Stomach (tissue), 9 donors: Measurements from ENCODE around the gene LTB4R2. TPM values are rescaled to one million over a fixed set of nuclear protein-coding genes. Genes with fewer than 3 reads are reported as not detected.

Source experiments
- DNase-seq, 2 donors: peaks; one replicate each; pipeline versions ENCODE4 v3.0.0 to v3.0.0-alpha.2; 2013 to 2019
- H3K27ac ChIP-seq, 5 donors: fragments of 200-600 bp in 4 of 5; sonication (generic) in 4 of 5; one replicate each; pipeline ENCODE4 v1.5.1; 2013 to 2019; ENCODE audit warnings: mild to moderate bottlenecking in 1 of 5, moderate library complexity in 1 of 5
- H3K27me3 ChIP-seq, 3 donors: fragments of 200-600 bp; sonication (generic); one replicate each; pipeline ENCODE4 v1.5.1; 2017 to 2019; ENCODE audit warnings: mixed run types in 1 of 3
- H3K36me3 ChIP-seq, 4 donors: fragments of 200-600 bp; sonication (generic); 1 replicate in 3 of 4; 2 replicates in 1 of 4; pipeline ENCODE4 v1.5.1; 2016 to 2019
- H3K4me1 ChIP-seq, 4 donors: fragments of 200-600 bp; sonication (generic); one replicate each; pipeline ENCODE4 v1.5.1; 2016 to 2019
- H3K4me3 ChIP-seq, 4 donors: fragments of 200-600 bp; sonication (generic) in 3 of 4; one replicate each; pipeline ENCODE4 v1.5.1; 2016 to 2019; ENCODE audit warnings: mild to moderate bottlenecking in 1 of 4
- H3K9me3 ChIP-seq, 4 donors: fragments of 200-600 bp; sonication (generic); one replicate each; pipeline ENCODE4 v1.5.1; 2016 to 2019
- CTCF ChIP-seq, 7 experiments: fragments of 450-650 bp in 4 of 7; fragments of 200-600 bp in 3 of 7; sonication (generic) in 3 of 7; IDR thresholded peaks; one replicate each; pipeline ENCODE4 v1.5.1; 2016 to 2019; ENCODE audit warnings: antibody characterized with exemption in 7 of 7, control low read depth in 2 of 7, mild to moderate bottlenecking in 1 of 7
- EP300 ChIP-seq: sonication (generic); formaldehyde crosslinking; IDR thresholded peaks from one replicate; pipeline ENCODE4 v1.6.1; 2017; ENCODE audit warnings: antibody characterized with exemption
- POLR2A ChIP-seq, 4 donors: fragments of 450-650 bp; IDR thresholded peaks; one replicate each; pipeline ENCODE4 v1.6.1; 2016; ENCODE audit warnings: antibody characterized with exemption in 4 of 4, control low read depth in 2 of 4, mild to moderate bottlenecking in 1 of 4, moderate library complexity in 1 of 4
- POLR2AphosphoS5 ChIP-seq, 3 donors: sonication (generic); formaldehyde crosslinking; IDR thresholded peaks; one replicate each; pipeline ENCODE4 v1.6.1; 2016; ENCODE audit warnings: antibody characterized with exemption in 3 of 3
- WGBS, 5 donors: extraction: QIAGEN DNeasy Blood & Tissue Kit in 3 of 5; methylation state at CpG; one replicate each; pipeline versions ENCODE4 v1.1.5 to v1.1.7; 2013 to 2018; 5-methylcytosine and 5-hydroxymethylcytosine counted together
- intact Hi-C: fragments of 100-400 bp; cut with DNase I; formaldehyde crosslinking; loops from one replicate; pipeline ENCODE4 v1.15.1; 2023; ENCODE audit warnings: low total_unique reads
- polyA plus RNA-seq, 3 donors: library from polyadenylated mRNA; stranded (reverse); fragments of 200-250 nt; gene quantifications; one replicate each; pipeline ENCODE4 v1.2.3, GENCODE V29; 2013
- total RNA-seq, 5 donors: library from RNA; depleted of rRNA; stranded (reverse); fragments of >200 nt; gene quantifications; one replicate each; pipeline versions ENCODE4 v1.1.0 to v1.2.3, GENCODE V29; 2014 to 2016
- donor health status: healthy with polysubstance abuse.
- donor health status: Bipolar disorder and iron deficiency.
- donor health status: healthy.

Gene LTB4R2
- total and polyA plus RNA-seq, 8 donors, result 0.25 to 71.5 (median 11.0) TPM; not detected in 2

GRCh38 chr14:24272467-24272866, 37.5 kb upstream of the LTB4R2 start:
- Histone ChIP-seq H3K4me3 (no peak overlapping the region), H3K9me3 (no peaks in the 10 kb centered on the region), H3K27ac (peak overlapping the region in 3 of 5 donors; percentile 84 to 98 (median 94)), H3K36me3 (peaks cover 16 to 27% (median 26%) of the 10 kb centered on the region in 4 donors), H3K27me3 (no peaks in the 10 kb centered on the region), H3K4me1 (peaks cover 9 to 66% (median 26%) of the 10 kb centered on the region in 4 donors)
- intact Hi-C loops, result no loop called here
- no peak for DNase-seq
- no peak for TF ChIP-seq CTCF (IDR thresholded peaks at IDR 0.05)
- no peak for TF ChIP-seq POLR2A (IDR thresholded peaks at IDR 0.05)
- no peak for TF ChIP-seq EP300
- TF ChIP-seq POLR2AphosphoS5 (IDR thresholded peaks at IDR 0.05), result no peak
- 80 to 95% (median 84%) methylated on average over 2 of the region's 2 CpGs for WGBS, 5 donors

- Histone ChIP-seq H3K27me3 (no peaks in the 10 kb centered on the region), H3K27ac (peak overlapping the region; percentile 63 to 98 (median 84)), H3K4me3 (no peak overlapping the region), H3K4me1 (peaks cover 9 to 75% (median 26%) of the 10 kb centered on the region in 4 donors), H3K36me3 (peaks cover 5 to 16% (median 15%) of the 10 kb centered on the region in 4 donors), H3K9me3 (no peaks in the 10 kb centered on the region)
- WGBS, 5 donors, result 44 to 68% (median 66%) methylated on average over 3 of the region's 3 CpGs
- TF ChIP-seq CTCF (IDR thresholded peaks at IDR 0.05) (no peak), POLR2AphosphoS5 (IDR thresholded peaks at IDR 0.05) (no peak), POLR2A (IDR thresholded peaks at IDR 0.05) (no peak), EP300 (no peak)
- intact Hi-C loops, result no loop called here
- no peak for DNase-seq
Measured at GRCh38 chr14:24273422-24273998, 36.4 kb upstream of the LTB4R2 start.

GRCh38 chr14:24274101-24274543, 35.8 kb upstream of the LTB4R2 start:
- peak overlapping the region; percentile 63 to 98 (median 84) for H3K27ac ChIP-seq
- H3K4me3 ChIP-seq, result no peak overlapping the region
- no peaks in the 10 kb centered on the region for H3K9me3 ChIP-seq
- intact Hi-C loops, result no loop called here
- no peak for TF ChIP-seq POLR2A (IDR thresholded peaks at IDR 0.05)
- TF ChIP-seq EP300, result no peak
- TF ChIP-seq CTCF (IDR thresholded peaks at IDR 0.05), result no peak
- peak in 2 of 3 donors; percentile 33 to 80 for TF ChIP-seq POLR2AphosphoS5 (IDR thresholded peaks at IDR 0.05)
- 20 to 50% (median 31%) methylated on average over 3 of the region's 3 CpGs for whole genome bisulfite sequencing, 5 donors
- no peaks in the 10 kb centered on the region for H3K27me3 ChIP-seq
- peaks cover 0 to 10% (median 9%) of the 10 kb centered on the region in 4 donors for H3K36me3 ChIP-seq
- H3K4me1 ChIP-seq, result peaks cover 9 to 81% (median 26%) of the 10 kb centered on the region in 4 donors
- peak; percentile 63 to 66 for DNase-seq

GRCh38 chr14:24277071-24277470, 32.9 kb upstream of the LTB4R2 start:
- no peak overlapping the region for H3K4me3 ChIP-seq
- H3K27me3 ChIP-seq, result no peaks in the 10 kb centered on the region
- TF ChIP-seq POLR2A (IDR thresholded peaks at IDR 0.05) (no peak), EP300 (no peak), POLR2AphosphoS5 (IDR thresholded peaks at IDR 0.05) (no peak), CTCF (IDR thresholded peaks at IDR 0.05) (no peak)
- intact Hi-C loops, result no loop called here
- H3K4me1 ChIP-seq, result peaks cover 9 to 80% (median 20%) of the 10 kb centered on the region in 4 donors
- WGBS, 5 donors, result 85 to 96% (median 92%) methylated on average over 6 of the region's 6 CpGs
- no peaks in the 10 kb centered on the region for H3K9me3 ChIP-seq
- no peak for DNase-seq
- H3K27ac ChIP-seq, result peak overlapping the region in 3 of 5 donors; percentile 1 to 69 (median 63)
- no peaks in the 10 kb centered on the region for H3K36me3 ChIP-seq
